Measurements from ENCODE around the gene ANKS3. TPM values are rescaled to one million over a fixed set of nuclear protein-coding genes. Genes with fewer than 3 reads are reported as not detected.
A peak's percentile ranks its signal among the peaks of the same experiment; 100 is the strongest.

The ANKS3 gene
- total RNA-seq, 2 donors from 2014 or later = 13.5 to 21.2 TPM

DNA sequence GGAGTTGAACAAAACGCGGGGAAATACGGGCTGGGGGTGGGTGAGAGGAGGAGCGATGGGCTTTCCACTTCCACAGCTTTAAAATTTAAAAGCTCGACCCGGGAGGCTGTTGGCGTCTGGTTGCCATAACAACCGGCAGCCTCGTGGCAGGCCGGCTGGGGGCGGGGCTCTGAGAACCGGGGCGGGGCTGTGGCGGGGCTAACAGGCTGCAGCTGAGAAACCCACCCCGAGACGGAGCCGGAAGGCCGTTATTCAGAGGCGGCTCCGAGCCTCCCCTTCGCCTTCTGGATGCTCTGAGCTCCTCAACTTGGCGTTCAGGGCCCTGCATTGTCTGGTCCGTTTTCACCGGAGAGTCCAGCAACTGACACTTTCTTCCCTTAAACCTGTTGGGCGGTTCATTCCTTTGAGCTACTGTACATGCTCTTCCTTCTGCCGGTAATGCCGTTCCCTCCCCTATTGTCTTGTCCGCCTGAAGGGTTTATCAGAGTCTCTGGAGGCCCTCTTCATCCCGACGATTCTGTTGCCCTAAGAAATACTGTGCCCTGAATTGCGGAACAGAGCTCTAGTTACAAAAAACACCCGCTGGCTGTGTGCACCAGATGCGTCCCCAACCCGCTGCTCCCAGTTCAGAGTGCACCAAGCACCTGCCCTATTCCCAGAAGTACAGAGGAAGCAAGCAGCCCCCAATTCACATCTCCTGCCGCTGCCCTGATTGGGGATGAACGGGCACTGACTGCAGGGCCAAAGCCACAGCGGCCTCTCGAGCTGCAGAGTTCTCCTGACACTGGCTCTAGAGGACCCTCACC is 862 bp upstream of the ANKS3 start:
- DNase-seq = peak; percentile 91 to 96
- intact Hi-C loops (cut with DNase I, micrococcal nuclease) = no loop called here
- peak; percentile 77 for ATAC-seq

- ATAC-seq (peak; percentile 2), DNase-seq (peak in 1 of 2 donors; percentile 36)
- intact Hi-C loops (cut with DNase I, micrococcal nuclease) = no loop called here
Measured at GRCh38 chr16:4733747-4734062, 366 bp downstream of the ANKS3 start.

DNA sequence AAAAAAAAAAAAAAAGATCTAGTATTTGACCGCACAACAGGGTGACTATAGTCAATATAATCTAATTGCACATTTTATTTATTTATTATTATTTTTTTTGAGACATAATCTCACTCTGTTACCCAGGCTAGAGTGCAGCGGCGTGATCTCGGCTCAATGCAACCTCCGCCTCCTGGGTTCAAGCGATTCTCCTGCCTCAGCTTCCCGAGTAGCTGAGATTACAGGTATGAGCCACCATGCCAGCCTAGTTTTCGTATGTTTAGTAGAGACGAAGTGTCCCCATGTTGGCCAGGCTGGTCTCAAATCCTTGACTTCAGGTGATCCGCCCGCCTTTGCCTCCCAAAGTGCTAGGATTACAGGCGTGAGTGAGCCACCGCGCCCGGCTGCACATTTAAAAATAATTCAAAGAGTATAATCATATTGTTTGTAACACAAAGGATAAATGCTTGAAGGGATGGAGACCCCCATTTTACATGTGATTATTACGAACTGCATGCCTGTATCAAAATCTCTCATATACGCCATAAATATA is 794 bp downstream of the ANKS3 start:
- DNase-seq (no peak), ATAC-seq (no peak)
- intact Hi-C loops (cut with DNase I, micrococcal nuclease) = no loop called here

DNA sequence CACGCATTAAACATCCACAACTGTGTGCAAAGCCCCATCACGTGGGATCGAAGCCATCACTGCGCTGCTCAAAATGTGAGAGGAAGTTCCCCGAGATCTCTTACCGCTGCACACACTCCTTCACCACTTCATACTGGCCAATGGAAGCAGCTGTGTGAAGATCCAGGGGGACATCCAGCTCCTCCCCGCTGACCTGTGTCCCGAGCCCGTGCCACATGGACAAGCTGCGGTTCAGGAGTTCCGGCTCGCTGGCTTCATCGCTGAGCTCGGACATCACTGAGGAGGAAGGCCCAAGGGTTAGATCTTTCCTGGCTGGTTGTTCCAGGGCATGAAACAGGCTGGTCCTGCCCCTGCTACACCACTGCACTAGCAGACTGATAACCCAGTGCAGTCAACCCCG is 4.2 kb downstream of the ANKS3 start:
- intact Hi-C loops (cut with DNase I, micrococcal nuclease) = no loop called here
- no peak for ATAC-seq
- no peak for DNase-seq

DNA sequence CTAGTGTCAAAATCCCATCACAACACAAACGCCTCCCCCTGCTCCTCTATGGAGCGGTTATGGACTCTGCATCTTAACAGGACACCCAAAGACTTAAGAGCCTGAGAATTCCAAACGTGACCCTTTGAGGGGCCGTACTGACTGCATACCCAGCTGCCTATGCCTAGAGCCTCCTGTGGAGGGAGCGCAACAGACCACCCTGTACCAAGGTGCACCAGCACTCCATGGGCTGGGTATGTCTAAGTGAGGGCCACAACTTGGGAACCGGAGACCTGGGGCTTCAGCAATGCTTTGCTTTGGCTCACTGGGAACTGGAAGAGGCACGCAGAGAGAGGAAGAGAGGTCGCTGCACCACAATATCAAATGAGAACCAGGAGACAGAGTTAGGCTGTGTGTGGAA is 5.4 kb downstream of the ANKS3 start:
- no peak for DNase-seq
- intact Hi-C loops (cut with DNase I, micrococcal nuclease) = no loop called here
- no peak for ATAC-seq

DNA sequence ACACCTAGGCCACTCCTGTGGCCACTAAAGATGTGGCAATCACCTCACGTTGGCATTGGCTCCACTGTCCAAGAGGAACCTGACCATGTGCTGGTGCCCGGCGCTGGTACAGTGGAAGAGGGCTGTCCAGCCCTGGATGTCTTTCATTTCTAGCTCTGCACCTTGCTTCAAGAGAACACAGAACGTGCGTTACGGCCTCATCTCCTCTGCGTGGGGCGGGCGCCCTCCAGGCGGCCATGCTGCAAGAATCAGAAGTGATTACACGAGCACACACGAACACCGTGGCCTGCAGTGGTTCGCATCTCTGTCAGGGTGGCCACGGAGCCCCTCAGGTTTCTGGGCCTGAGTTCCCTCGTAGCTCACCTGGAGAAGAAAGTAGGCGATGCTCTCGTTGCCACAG is 7.5 kb downstream of the ANKS3 start:
- intact Hi-C loops (cut with DNase I, micrococcal nuclease) = no loop called here
- DNase-seq = no peak
- no peak for ATAC-seq

DNA sequence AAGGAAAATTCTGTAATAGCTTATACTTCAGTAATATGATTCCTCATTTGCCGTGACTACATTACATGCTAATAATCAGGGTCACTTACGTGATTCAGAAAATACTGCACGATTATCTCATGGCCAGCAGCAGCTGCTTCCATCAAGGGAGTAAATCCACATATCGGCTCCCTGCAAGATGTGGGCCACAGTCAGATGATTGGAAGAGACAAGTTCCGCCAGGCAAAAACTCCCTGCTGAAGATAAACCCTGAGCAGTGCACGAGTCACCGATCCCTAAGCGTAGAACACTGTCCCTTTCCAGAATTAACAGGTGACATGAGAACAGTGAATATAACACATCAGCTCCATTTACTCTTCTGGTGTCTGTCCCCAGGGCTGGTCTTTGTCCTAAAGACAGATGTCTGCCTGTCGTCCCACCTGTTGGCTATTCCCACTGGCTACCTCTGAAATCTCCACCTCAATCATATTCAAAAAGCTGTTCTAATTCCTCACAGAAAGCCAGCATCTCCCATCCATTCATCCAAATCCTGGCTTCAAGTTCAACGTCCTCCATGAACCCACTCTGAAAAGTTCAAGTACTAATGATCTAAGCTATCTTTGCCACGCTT is 9.3 kb downstream of the ANKS3 start:
- intact Hi-C loops (cut with DNase I, micrococcal nuclease) = no loop called here
- ATAC-seq (no peak), DNase-seq (no peak)

DNA sequence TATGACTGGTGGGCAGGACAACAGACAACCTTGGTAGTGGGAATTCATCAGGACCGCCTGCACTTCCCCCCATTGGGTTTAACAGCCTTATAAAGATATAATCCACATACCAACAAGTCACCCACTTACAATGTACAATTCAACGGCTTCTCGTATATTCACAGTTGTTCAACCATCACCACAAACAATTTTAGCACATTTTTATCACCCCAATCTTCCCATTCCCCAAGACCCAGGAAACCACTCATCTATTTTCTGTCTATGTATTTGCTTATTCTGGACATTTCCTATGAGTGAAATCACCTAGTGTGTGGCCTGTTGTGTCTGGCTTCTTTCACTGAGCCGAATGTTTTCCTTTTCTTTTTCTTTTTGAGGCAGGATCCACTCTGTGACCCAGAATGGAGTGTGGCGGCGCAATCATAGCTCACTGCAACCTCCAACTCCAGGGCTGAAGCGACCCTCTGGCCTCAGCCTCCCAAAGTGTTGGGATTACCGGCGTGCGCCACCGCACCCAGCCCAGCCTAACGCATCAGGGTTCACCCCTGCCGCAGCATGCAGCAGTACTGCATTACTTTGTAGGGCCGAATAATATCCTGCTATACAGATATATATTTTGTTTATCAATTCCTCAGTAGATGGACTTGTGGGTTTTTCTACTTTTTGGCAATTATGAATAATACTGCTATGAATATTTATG is 10.9 kb downstream of the ANKS3 start:
- DNase-seq (no peak), ATAC-seq (no peak)
- intact Hi-C loops (cut with DNase I, micrococcal nuclease) = no loop called here

- intact Hi-C loops (cut with DNase I, micrococcal nuclease) = no loop called here
- DNase-seq = no peak
- ATAC-seq = no peak
Measured at GRCh38 chr16:4718466-4718865, 15.6 kb downstream of the ANKS3 start.

DNA sequence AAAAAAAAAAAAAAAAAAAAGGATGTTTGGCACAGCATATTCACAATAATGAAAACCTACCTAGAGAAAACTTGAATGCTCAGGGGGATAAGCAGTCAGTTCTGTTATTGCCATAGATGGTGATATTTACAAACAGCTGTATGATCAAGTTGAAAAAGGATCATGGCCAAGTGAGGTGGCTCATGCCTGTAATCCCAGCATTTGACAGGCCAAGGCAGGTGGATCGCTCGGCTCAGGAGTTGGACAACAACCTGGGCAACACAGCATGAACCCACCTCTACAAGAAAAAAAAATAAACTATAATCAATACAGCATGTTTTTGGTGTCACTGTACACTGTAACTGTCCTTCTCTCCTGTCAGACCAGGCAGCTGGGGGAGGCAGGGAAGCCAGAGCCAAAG is 19.1 kb downstream of the ANKS3 start:
- intact Hi-C loops (cut with DNase I, micrococcal nuclease) = no loop called here
- DNase-seq (no peak), ATAC-seq (no peak)

DNA sequence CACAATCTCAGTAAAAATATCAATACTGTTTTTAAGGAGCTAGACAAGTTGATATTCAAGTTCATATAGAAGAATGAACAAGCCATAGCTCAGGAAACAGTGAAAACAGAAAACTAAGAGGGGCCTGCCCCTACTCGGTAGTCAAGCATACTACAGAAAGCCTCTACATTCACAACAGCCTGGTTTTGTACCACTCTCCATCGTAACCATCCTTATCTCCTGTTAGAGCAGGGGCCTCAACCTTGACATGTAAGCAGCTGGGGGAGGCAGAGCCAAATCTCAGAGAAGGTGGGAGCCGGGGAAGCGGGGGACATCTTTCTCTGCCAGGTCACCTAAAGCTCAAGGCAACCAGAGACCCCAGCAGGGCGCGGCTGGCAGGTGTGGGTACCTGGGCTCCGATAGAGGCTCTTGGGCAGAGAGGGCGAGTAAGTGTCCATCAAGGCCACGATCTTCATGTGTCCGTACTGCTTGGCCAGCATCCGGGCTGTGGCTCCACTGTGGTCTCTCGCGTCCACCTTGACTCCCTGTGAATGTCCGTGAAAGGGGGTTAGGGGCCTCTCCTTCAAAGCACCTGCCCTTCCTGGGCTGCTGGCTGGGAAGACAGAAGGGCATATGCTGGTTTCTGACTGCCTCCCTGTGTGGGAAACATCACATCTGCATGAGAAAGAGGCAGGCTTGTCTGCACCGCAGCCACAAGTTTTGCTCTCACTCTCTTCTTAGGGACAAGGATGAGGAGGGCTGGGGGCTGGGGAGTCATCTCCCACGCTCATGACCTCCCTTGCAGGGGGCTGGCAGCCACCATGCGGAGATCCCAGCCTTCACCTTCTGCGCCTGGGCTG is 20.2 kb downstream of the ANKS3 start:
- intact Hi-C loops (cut with DNase I, micrococcal nuclease) = no loop called here
- ATAC-seq (no peak), DNase-seq (no peak)

GRCh38 chr16:4709481-4709880 is 24.6 kb downstream of the ANKS3 start:
- intact Hi-C loops (cut with DNase I, micrococcal nuclease) = no loop called here
- DNase-seq = no peak

DNA sequence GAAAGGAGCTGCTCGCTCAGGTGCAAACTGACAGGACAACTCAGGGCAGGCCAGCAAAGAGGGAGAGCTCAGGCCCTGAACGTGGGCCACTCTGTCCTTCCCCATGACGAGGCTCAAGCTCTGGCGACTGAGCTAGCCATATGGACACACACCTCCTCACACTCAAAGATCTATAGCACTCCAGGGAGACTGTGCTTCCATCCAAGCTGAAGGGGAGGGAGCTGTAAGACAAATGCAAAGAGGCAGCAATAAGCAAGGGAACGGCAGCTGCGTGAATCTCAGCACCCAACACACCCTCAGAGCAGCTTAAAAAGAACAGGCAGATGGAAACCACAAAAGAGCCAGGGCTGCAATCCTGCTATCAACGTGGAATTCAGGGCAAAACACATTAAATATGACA is 27.2 kb downstream of the ANKS3 start:
- no peak for ATAC-seq
- DNase-seq = no peak
- intact Hi-C loops (cut with DNase I, micrococcal nuclease) = no loop called here

More at GRCh38 chr16:4709481-4709880, 24.6 kb downstream of the ANKS3 start:
- ATAC-seq = no peak

GRCh38 chr16:4704913-4705312 is 29.2 kb downstream of the ANKS3 start:
- ATAC-seq = no peak
- no peak for DNase-seq
- intact Hi-C loops (cut with DNase I, micrococcal nuclease) = no loop called here

- DNase-seq (no peak), ATAC-seq (no peak)
- intact Hi-C loops (cut with DNase I, micrococcal nuclease) = no loop called here
Measured at GRCh38 chr16:4704491-4704890, 29.6 kb downstream of the ANKS3 start.

- no peak for ATAC-seq
- intact Hi-C loops (cut with DNase I, micrococcal nuclease) = no loop called here
- no peak for DNase-seq
Measured at GRCh38 chr16:4703906-4704305, 30.2 kb downstream of the ANKS3 start.

GRCh38 chr16:4702466-4702808 is 31.6 kb downstream of the ANKS3 start:
- ATAC-seq (peak; percentile 45), DNase-seq (peak in 1 of 2 donors; percentile 36)
- intact Hi-C loops (cut with DNase I, micrococcal nuclease) = no loop called here

- peak; percentile 51 to 68 for DNase-seq
- intact Hi-C loops (cut with DNase I, micrococcal nuclease) = no loop called here
- peak; percentile 66 for ATAC-seq
Measured at GRCh38 chr16:4701791-4702465, 32.1 kb downstream of the ANKS3 start.
